GM12891 (cell line): ENCODE results near the gene AK9.

ENCODE experiments used
- POLR2A ChIP-seq: IDR thresholded peaks from 2 replicates; pipeline ENCODE4 v1.6.1; 2011; ENCODE audit warnings: low read depth, low read length, control low read depth
- POLR2AphosphoS5 ChIP-seq: IDR thresholded peaks from 2 replicates; pipeline ENCODE4 v1.6.1; 2011; ENCODE audit warnings: low read depth, low read length, control low read depth
- TAF1 ChIP-seq: IDR thresholded peaks from 2 replicates; pipeline ENCODE4 v1.6.1; 2011; ENCODE audit warnings: low read depth, low read length, control low read depth

DNA sequence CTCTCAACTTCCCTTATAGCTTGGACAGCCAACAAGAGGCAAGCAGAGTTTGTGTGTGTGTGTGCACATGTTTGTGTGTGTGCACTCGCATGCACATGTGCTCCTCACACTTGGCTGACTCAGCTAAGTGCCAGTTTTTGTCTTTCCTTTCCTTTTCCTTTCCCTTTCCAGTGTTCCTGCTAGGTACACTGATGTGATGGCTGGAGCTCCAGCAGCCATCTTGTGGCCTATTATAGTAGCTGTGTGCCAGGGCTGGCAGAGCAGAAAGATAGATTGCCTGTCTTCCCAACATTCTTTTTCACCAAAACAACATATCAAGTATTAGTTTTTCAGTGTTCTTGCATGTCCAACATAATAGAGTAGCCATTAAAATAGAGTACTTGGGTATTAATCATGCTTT is 79.5 kb downstream of the AK9 start:
- no peak for TF ChIP-seq TAF1
- TF ChIP-seq POLR2AphosphoS5, result no peak
- no peak for TF ChIP-seq POLR2A
